Epithelial cell of prostate (primary cell): Measurements from ENCODE around the gene STK32B.
"Not testable (repeated sequence)": the region's sequence is repeated elsewhere in the genome, so short reads cannot be mapped to it uniquely, and the experiment has no call there.

Source experiments
- DNase-seq: peaks from one replicate; pipeline ENCODE4 v3.0.0-alpha.2; 2011; ENCODE audit warnings: low read depth, low spot score
- H3K27ac ChIP-seq: fragments of 450-650 bp; 2 replicates; pipeline ENCODE4 v1.5.1; 2017; ENCODE audit warnings: mild to moderate bottlenecking

The STK32B gene

GRCh38 chr4:5051278-5052203 is at the start of gene STK32B:
STK32B (plus strand) TSS chr4:5051480.
- no peak for DNase-seq
- no peak within 1 kb of the TSS for H3K27ac ChIP-seq

GRCh38 chr4:5001641-5002040 is 49.6 kb upstream of the STK32B start:
- not testable (repeated sequence) for DNase-seq, H3K27ac ChIP-seq

GRCh38 chr4:5003372-5003857 is 47.9 kb upstream of the STK32B start:
- no peak overlapping the region for H3K27ac ChIP-seq
- DNase-seq = no peak

DNA sequence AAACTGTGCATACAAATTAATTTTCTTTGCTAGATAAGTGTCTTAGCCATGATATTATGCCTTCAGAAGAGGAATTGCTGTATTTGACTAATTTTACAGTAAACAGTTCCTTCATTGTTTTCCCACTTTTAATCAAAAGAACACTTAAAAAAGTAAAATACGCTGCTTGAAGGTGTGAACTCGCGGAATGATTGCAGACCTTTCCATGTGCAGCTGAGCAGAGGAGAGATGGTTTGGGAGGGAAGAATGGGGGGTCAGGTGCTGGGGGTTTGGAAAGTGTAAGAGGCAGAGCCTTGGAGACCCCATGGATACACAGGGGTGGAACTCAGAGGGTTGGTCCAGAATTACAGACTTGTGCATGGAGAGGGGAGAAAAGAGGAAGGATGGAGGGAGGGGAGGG is 47.4 kb upstream of the STK32B start:
- H3K27ac ChIP-seq = no peak overlapping the region
- DNase-seq = no peak

DNA sequence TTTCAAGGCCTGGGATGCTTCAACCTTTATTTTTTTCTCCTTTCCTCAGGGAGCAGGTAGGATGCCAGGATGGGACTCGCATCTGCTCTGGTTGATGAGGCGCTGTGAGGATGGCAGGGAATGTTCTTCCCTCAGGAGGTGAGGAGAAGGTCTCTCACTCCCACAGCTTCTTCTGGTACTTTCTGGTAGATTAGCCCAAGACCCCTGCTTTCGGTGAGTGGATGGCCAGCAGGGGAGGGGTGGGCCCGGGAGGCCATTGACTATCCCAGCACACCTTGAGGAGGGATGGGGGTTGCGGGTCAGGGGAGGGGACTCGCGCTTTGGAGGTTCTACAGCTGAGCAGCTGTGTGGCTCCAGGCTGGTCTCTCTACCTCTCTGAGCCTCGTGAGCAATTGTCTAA is 46.8 kb upstream of the STK32B start:
- H3K27ac ChIP-seq = no peak overlapping the region
- no peak for DNase-seq

- not testable (repeated sequence) for H3K27ac ChIP-seq, DNase-seq
Measured at GRCh38 chr4:5006932-5007331, 44.3 kb upstream of the STK32B start.

- H3K27ac ChIP-seq = no peak overlapping the region
- no peak for DNase-seq
Measured at GRCh38 chr4:5009796-5010195, 41.5 kb upstream of the STK32B start.

DNA sequence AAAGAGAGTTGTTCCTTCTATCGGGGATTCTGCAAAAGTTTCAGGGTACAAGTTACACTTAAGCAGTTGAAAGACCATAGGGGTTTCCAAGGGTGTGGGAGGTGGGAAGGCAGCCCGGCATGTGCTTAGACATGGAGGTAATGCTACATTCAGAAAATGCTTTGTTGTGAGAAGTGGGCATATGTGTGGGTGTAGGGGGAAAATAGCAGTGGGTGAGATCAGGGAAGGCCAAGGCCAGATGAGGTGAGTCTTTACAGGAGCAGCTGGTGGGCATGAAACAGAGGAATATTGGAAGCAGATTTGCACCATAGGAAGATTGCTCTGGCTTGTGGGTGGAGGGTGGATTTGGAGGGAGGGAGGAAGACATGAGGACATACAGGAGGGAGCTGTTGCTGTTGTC is 40.3 kb upstream of the STK32B start:
- no peak for DNase-seq
- H3K27ac ChIP-seq = no peak overlapping the region

- no peak overlapping the region for H3K27ac ChIP-seq
Measured at GRCh38 chr4:5012244-5012898, 38.9 kb upstream of the STK32B start.

GRCh38 chr4:5012958-5013357 is 38.3 kb upstream of the STK32B start:
- DNase-seq = no peak
- H3K27ac ChIP-seq = no peak overlapping the region

More at GRCh38 chr4:5012244-5012898, 38.9 kb upstream of the STK32B start:
- no peak for DNase-seq

- no peak for DNase-seq
Measured at GRCh38 chr4:5014007-5014682, 37.1 kb upstream of the STK32B start.

DNA sequence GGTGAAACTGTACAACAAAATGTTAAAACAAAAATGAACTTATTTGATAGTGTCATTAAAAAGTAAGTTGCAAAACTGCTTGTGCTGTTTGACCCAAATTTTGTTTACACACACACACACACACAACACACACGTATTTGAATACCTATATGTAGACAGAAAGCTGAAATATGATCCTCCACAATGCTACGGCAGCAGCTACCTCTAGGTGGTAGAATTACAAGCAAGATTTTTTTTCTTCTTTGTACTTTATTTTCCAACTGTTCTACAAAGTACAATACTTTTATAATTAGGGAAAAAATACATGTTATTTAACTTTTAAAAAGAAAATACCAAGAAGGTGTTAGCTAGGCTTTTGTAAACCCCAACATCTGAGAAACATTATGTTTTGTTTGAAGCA is 33.2 kb upstream of the STK32B start:
- no peak for DNase-seq
- H3K27ac ChIP-seq = no peak overlapping the region

More at GRCh38 chr4:5014007-5014682, 37.1 kb upstream of the STK32B start:
- no peak overlapping the region for H3K27ac ChIP-seq

GRCh38 chr4:5018603-5019002 is 32.7 kb upstream of the STK32B start:
- H3K27ac ChIP-seq = no peak overlapping the region
- DNase-seq = no peak

DNA sequence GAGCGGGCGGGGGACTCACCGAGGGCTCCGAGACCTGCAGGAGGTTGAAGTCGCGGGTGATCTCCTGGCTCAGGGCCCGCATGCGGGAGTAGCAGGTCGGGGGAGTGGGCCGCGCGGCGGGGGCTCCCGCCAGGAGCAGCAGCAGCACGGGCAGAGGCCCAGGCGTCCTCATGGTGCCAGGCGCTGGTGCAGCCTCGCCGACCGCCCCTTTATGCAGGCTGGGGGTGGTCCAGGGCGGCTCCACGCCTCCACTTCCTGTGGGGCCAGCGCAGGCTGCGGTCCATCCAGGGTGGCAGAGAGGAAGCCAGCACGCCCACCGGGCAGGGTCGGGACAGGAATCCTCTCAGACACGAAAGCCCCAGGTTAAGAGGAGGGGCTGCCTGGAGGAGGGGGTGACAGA is 32.0 kb upstream of the STK32B start, which contains the start of gene CYTL1:
Gene CYTL1 (minus strand): TSS at position 185 of the 400 bp plus-strand sequence. CDS start 13 bp downstream, at position 172.
- H3K27ac ChIP-seq = no peak within 1 kb of the TSS

DNA sequence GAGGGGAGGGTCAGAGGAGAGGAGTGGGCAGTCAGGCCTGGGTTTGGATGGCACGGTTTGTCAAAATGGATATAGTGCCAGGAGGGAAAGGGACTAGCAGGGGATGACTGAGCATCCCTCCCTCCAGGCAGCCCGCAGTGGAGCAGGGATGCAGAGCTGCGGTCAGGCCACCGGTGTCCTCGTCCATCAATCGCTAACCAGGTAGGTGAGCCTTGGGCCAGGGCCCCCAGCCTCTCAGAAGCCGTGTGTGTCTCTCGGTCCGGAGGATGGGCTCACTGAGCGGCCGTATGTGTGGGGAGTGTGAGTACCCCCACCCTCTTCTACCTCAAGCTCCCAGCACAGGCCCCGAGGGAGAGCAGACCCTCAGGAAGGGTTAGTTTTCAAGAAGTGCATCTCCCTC is 31.5 kb upstream of the STK32B start:
- H3K27ac ChIP-seq = no peak overlapping the region
- DNase-seq = no peak

More for the DNA sequence above, 32.0 kb upstream of the STK32B start, which contains the start of gene CYTL1:
- no peak for DNase-seq

GRCh38 chr4:5020341-5020740 is 30.9 kb upstream of the STK32B start:
- no peak overlapping the region for H3K27ac ChIP-seq
- no peak for DNase-seq

DNA sequence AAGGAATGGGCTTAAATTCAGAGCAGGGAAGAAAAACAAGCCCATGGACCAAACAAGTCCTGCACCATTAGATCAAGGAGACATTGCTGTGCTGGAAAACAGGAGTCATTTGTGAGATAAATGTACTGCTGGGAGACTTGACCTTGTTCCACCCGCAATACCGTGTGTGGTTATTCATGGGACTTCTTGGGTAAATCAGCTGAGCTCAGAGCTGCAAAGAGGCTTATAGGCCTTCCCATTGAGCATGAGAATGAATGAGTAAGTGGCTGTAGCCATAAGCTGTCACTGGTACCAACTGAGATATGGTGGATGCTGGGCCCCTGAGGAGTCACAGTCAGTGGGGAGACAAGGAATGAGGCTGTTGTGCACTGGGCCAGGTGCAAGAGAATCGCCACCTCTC is 29.7 kb upstream of the STK32B start:
- no peak for DNase-seq
- H3K27ac ChIP-seq = no peak overlapping the region

DNA sequence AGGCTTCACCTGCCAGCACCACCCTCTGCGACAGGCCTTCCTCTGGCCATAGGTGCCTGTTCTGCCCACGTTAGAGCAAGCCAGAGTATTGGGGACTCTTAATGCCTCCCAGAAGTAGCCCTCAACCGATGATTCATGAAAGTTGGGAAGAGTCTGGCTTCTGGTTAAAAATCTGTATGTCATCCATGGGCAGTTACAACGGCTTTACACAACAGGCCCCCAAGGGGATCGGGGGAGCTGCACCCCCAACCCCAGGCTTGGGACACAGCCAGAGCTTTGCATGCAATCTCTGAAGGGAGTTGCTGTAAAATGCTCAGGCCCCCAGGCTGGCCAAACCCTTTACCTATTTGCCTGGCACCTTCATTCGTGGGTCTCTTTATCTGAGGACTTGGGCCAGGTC is 26.6 kb upstream of the STK32B start:
- no peak overlapping the region for H3K27ac ChIP-seq
- no peak for DNase-seq

- no peak overlapping the region for H3K27ac ChIP-seq
- DNase-seq = no peak
Measured at GRCh38 chr4:5026371-5026770, 24.9 kb upstream of the STK32B start.

DNA sequence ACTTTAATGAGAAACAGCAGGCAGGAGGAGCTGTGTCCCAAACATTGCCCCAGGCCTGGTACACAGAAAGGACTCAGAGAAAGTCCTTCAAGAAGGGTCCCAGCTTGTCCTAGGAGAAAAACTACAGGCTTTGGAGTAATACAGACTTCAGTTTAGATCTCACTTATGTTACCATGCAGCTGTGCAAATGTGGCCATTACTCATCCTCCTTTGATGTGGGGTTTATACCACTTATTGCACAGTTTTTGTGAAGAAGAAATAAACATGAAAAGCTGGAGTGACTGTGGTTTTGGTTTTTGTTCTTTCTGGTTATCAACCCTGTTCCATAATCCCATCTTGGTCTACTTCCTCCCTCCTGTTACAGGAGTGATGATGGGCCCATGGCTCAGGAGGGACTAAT is 23.9 kb upstream of the STK32B start:
- H3K27ac ChIP-seq = no peak overlapping the region
- no peak for DNase-seq

DNA sequence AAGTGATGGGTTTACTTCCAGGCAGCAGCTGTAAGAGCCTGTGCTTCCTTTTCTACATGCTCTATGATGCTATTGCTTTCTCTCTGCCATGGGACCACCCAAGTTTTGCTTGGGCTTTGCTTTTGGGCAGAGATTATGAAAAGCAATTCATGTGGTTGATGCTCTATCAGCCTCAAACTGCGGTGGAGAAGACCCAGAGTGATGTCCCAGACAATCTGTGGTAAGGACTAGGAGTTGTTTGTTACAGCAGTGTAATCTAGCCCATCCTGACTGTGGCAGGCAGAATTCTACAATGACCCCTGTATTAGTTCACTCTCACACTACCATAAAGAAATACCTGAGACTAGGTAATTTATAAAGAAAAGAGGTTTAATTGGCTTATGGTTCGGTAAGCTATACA is 22.8 kb upstream of the STK32B start:
- no peak overlapping the region for H3K27ac ChIP-seq
- no peak for DNase-seq
